Astrocyte of the spinal cord (primary cell): ENCODE measurements around the gene VPS26B.

ENCODE experiments used
- DNase-seq: peaks from one replicate; pipeline ENCODE4 v3.0.0; 2011; ENCODE audit warnings: low read depth, low spot score
- H3K4me3 ChIP-seq: 2 replicates; pipeline ENCODE4 v1.5.1; 2011; ENCODE audit warnings: low read depth, mild to moderate bottlenecking, low read length, moderate library complexity
- CTCF ChIP-seq: IDR thresholded peaks from 2 replicates; pipeline ENCODE4 v1.5.1; 2012; ENCODE audit warnings: low read depth, mild to moderate bottlenecking, low read length, inconsistent platforms
- in situ Hi-C: cut with HindIII; loops from 2 replicates; pipeline ENCODE4 v1.10.0; 2017; ENCODE audit warnings: low sequenced_read_pairs

Gene VPS26B

GRCh38 chr11:134230339-134230738, 5.9 kb downstream of the VPS26B start:
- TF ChIP-seq CTCF: no peak
- no peak overlapping the region for H3K4me3 ChIP-seq
- DNase-seq: no peak
- in situ Hi-C loops: no loop called here

- in situ Hi-C loops: no loop called here
- no peak for DNase-seq
- TF ChIP-seq CTCF: no peak
- no peak overlapping the region for H3K4me3 ChIP-seq
Measured at GRCh38 chr11:134231958-134232659, 7.6 kb downstream of the VPS26B start.

DNA sequence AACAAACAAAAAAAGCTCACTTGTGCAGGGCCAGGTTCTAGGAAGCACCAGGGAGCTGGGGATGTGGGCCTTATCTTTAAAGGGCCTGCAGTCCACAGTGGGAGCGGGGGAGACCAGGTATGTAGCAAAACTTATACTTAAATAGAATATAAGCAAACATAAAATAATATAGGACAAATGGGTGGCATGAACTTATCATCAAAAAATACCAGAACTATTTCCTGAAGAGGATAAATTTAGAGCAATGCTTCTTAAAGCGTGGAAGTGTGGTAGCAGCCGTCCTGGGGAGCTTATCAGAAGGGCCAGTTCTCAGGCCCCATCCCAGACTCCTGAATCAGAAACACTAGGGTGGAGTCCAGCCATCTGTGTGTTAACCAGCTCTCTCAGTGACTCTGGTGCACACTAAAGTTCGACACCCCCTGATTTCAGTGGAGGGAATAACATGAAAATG, 9.3 kb downstream of the VPS26B start:
- no peak for DNase-seq
- no peak overlapping the region for H3K4me3 ChIP-seq
- TF ChIP-seq CTCF: no peak
- in situ Hi-C loops: no loop called here

DNA sequence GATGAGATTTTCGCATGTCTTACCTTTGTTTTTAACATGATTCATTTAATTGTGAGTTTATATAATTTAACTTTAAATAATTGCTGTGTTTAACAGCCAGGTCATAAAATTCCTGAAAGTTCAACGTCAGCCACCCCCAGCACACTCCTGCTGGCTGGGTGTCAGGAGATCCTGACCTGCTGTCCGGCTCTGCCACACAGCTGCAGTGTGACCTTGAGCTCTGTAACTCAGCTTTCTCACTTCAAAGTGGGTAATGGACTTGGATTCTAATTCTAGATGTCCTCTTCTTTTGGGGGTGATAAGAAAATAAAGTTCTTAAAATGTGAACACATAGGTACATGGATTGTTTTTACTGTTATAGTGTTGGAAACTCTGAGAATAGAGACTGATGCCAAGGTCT, 10.9 kb downstream of the VPS26B start:
- no peak for DNase-seq
- no peak for TF ChIP-seq CTCF
- in situ Hi-C loops: no loop called here
- H3K4me3 ChIP-seq: no peak overlapping the region

DNA sequence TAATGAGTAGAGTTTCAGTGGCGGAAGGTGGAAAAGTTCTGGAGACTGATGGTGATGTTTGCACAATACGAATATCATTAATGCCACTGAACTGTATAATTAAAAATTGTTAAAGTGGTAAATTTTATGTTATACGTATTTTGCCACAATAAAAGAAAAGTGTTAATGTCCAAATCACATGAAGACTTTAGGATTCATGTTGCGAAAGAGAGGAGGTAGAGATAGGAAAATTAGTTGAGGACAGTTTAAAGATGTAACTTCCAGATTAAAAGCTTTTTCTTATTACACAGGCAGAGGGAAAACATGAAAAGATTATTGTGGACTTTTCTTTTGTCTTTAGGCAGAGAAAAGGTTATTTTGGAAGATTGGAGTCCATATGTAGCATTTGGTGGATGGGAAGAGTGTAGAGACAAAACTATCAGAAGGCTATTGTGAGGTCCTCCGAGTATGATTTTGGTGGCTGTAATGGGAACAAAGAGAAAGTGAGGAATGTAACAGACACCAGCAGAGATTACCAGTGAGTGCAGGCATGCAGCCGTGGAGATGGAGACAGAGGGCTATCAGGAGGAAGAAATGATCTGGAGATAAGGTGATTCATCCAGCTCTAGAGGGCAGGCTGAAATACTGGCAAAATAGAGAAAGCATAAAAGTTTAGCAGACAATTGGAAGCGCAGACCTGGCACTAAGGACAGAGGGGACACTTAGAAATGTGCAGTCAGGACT, 12.5 kb downstream of the VPS26B start:
- DNase-seq: no peak
- H3K4me3 ChIP-seq: no peak overlapping the region
- no peak for TF ChIP-seq CTCF
- in situ Hi-C loops: no loop called here

- no peak overlapping the region for H3K4me3 ChIP-seq
- in situ Hi-C loops: no loop called here
- no peak for TF ChIP-seq CTCF
- DNase-seq: no peak
Measured at GRCh38 chr11:134237557-134237922, 13.1 kb downstream of the VPS26B start.
